Measurements from ENCODE around the gene DTNBP1. TPM values are rescaled to one million over a fixed set of nuclear protein-coding genes. Genes with fewer than 3 reads are reported as not detected.

DTNBP1 gene
- total RNA-seq, 1 donor from 2014 or later = 22.8 TPM

DNA sequence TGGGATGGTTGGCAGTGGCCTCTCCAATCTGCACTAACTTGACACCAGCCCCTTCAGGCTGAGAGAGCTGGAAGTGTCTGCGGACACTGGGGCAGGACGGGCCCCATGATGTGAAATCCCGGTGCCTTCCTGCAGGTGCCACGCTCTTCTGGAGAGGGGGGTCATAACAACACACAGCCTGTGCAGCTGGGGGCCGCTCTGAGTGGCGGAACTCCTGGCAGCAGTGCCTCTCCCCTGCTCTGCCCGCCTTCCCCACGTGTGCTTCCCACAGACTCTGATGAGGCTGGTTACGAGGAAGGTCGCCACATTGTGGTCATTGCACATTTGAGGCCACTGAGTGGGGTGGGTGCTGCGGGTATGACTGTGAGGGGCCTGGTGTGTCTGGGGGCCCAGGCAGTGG lies 145.2 kb downstream of the DTNBP1 start:
- no peak for DNase-seq (ENCODE audit: extremely low read depth, low read depth, low spot score)

DNA sequence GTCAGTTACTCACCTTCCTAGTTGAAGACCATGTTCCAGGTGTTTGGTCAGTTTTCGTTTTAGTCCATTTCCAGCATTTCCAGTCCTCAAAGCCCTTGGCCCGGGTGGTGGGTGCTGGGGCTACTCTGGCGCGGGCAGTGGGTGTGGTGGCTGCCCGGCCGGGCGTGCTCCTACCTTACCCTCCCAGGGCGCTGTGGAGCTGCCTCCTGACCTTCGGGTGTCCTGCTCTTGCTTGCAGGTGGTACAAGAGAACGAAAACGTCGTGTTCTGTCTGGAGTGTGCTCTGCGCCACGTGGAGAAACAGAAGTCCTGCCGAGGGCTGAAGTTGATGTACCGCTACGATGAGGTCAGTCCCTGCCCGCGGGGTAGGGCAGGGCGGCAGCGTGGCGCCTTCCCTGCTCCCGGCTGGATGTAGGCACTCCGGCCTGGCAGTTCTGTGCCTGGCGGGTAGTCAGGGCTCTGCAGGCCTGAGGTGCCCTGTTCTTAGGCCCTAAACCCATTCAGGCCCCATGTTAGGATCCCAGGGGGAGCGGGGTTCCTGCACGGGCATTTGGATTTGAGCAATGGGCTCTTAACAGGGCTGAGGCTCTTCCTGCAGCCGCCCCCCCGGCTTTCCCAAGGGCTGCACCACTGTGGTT lies 145.8 kb downstream of the DTNBP1 start:
- DNase-seq (ENCODE audit: extremely low read depth, low read depth, low spot score) = no peak

DNA sequence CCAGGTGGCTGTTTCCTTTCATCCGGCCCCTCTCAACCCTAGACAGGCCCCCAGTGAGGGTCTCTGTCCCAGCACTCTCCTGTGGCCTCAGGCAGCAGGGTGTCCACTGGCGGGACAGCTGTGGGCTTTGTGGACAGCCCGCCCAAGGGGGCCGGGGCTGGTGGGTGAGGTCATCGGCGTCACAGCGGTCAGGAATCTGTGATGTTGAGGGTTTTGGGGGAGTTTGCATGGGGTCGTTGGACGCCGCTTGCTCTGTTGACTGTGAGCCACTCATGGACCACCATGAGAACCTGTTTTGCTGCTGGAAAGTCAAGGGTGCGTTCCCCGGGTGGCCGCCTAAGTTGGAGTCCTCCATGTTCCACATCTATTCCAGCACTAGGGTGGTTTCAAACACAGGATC lies 146.4 kb downstream of the DTNBP1 start:
- no peak for DNase-seq (ENCODE audit: extremely low read depth, low read depth, low spot score)

DNA sequence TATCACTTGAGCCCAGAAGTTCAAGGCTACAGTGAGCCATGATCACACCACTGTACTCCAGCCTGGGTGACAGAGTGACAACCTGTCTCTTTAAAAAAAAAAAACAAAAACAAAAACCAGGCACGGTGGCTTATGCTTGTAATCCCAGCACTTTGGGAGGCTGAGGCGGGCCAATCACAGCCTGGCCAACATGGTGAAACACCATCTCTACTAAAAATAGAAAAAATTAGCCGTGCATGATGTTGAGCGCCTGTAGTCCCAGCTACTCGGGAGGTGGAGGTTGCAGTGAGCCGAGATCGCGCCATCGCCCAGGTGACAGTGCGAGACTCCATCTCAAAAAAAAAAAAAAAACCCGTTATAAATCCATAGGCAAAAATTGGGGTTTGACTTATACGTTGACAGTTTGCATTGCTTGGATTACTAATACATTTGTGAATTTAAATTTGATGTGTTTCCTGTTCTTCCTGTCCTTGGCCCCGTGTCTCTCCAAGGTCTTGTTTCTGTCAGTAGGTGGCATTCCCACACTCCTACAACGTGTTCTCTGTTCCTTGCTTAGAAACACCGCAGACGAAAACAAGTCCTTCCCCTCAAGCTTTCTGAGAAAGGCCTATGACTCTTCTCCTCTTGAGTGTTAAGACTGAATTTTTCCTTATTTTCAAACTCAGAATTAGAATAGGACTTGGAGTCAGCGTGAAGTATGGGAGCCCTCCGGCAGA lies 147.0 kb downstream of the DTNBP1 start:
- DNase-seq (ENCODE audit: extremely low read depth, low read depth, low spot score) = no peak

DNA sequence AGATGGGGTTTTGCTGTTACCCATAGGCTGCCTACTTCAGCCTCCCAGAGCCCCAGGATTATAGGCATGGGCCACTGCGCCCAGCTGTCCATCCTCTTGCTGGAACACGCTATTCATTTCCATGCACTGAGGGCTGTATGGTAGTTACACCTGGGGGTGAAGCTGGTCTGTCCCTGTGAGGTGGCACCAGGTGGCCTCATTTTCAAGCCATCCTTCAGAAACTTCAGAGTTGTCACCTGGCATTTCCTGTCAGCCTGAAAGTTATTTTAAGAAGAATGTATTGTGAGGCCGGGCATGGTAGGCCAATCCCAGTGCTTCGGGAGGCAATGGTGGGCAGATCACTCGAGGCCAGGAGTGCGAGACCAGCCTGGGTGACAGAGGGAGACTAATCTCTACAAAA lies 147.6 kb downstream of the DTNBP1 start:
- no peak for DNase-seq (ENCODE audit: extremely low read depth, low read depth, low spot score)

DNA sequence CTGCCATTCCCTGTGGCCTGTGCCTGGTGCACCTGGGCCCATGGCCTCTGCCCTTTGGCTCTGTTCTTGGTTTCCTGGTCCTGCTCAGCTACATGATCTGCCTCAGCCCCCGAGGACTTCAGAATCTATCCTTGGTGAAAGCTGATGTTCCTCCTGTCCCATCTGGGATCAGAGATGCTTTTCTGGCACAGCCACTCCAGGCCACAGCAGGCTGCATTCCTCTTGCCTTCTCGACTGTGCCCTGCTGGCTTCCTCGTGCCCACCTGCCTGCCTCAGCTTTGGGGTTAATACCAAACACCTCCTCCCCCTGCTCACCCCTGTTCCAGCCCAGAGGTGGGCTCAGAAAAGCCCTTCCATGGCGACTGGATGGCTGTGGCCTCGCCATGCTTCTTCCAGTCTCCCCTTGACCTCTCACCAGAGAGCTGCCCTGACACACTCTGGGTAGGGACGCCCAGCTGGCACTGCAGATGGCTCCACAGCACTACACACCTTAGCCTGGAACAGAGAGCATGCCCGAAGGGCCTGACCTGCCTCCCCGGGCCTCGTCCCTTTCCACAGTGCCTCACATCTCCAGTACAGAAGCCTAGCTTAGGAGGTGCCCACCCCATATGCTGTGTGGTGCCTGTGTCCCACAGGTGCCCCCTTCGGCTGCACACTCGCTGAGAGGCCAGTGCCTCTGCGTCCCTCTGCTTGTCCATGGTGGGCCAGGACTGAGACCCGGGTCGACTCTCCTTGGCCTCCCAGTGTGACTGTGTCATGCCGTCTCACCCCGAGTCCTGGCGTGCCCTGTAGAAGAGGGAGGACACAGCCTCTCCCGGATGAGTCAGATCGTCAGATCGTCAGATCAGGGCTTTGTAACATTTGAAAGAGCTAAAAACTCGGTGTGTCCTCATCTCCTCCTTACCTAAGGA lies 148.8 kb downstream of the DTNBP1 start:
- DNase-seq (ENCODE audit: extremely low read depth, low read depth, low spot score) = no peak

DNA sequence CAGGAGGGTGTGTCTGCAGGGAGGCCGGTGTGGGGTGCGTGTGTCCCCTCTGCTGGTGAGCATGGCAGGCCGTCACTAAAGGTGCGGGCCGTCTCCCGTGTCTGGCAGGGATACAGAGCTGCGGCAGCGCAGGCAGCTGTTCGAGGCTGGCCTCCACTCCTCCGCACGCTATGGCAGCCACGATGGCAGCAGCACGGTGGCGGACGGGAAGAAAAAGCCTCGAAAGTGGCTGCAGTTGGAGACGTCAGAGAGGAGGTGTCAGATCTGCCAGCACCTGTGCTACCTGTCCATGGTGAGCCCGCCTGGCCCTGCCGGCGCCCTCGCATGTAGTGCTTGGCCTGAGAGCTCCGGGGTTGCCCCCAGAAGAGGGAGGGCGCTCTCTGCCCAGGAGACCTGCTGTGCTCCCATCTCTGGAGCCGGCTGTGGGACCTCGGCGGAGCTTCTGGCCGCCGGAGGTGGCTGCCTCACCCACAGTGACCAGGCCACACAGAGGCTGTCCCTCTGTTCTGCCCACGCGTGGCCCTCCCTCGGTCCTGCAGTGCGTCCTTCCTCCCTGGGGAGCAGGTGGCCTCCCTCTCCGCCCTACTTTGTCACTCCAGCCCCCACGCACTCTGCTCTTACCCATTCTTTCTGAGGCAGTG lies 149.6 kb downstream of the DTNBP1 start:
- no peak for DNase-seq (ENCODE audit: extremely low read depth, low read depth, low spot score)

DNA sequence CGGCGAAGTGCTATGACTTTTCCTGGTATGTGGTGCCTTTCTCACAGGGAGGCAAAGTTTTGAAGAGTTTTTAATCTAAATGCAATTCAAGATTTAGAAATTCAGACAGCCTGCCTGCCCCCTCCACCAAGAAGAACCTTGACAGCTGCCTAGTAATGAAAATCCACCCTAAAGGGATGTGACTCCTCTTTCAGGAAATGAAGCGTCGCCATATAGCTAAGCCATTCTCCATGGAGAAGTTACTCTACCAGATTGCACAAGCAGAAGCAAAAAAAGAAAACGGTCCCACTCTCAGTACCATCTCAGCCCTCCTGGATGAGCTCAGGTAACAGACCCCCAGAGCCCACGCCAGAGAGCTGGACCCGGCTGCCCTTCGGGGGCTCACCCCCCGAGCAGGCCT lies 150.1 kb downstream of the DTNBP1 start:
- no peak for DNase-seq (ENCODE audit: extremely low read depth, low read depth, low spot score)

DNA sequence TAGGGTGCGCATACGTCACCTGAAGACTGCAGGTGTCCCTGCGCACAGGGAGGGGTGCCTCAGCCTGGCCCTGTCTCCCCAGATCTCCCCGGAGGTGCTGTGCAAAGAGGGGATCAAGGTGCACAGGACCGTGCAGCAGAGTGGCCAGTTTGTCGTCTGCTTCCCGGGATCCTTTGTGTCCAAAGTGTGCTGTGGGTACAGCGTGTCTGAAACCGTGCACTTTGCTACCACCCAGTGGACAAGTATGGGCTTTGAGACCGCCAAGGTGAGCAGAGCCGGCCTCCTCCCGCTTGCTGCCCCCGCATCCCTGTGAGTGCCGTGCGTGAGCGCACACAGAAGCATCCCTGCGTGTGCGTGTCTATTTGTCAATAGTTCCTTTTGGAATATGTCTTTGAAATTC lies 150.7 kb downstream of the DTNBP1 start:
- DNase-seq (ENCODE audit: extremely low read depth, low read depth, low spot score) = no peak

DNA sequence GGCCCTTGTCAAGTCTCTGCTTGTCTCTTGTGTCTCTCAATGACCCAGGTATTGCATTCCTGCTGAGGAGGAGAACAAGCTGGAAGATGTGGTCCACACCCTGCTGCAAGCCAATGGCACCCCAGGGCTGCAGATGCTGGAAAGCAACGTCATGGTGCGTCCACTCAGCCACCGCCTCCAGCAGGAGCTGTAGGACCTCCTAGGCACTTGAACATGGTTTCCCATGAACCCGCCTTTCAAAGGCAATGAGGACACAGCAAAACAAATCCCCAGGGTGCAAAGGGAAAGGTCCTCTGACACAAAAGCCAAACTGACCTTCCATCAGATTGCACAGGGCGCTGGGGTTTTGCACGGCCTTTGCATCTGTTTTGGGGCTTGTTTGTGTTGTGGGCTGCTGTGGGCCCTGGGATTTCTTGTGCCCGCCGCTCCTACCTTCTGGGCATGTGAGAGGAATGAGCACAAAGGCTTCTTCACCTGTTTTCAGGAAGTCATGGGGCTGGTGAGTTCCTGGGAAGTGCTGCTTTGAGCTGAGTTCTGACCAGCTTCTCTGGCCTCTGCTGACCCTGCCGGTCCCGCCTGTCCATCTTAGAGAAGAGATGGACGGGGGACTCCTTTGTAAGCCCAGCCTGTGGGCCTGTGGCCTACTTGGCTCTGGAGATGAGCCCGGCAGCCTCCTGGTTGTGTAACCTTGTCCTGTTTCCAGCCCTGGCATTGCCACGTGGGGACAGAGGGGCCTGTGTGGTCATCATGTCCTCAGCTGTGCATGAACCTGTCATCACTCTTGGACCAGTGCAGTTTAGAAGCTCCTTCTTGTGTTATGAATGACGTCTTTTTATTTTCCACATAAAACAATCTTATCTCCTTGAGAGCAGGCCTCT lies 151.3 kb downstream of the DTNBP1 start:
- DNase-seq (ENCODE audit: extremely low read depth, low read depth, low spot score) = no peak

DNA sequence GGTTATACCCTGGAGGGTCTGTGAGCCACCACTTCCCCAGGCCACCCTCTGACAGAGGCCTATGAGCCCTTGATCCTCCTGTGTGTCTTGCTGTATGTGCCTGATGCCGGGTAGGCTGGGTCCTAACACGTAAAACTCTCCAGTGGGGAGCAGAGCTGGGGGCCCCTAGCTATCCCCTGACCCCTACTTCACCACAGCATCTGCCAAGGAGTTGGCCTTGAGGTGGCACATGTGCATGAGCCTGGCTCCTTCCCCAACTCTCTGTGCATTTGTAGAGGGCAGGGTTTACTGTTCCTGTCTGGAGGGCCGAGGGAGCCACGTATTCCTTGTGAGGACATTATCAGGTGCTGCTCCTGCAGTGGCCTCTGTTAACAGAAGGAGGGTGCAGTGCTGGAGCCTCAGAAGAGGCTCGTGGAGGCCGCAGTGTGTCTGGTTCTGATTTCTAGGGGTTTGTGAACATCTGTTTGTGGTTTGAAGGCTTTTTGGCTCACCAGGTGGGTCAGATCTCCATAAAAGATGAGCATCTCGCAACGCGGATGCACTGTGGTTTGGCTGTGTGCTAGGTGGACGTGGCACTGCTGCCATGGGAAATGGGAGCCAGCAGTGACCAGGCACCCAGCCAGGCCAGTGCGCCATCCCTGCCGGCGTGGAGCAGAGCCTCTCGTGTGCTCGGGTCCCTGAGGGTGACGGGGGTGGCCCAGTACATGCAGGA lies 152.1 kb downstream of the DTNBP1 start:
- no peak for DNase-seq (ENCODE audit: extremely low read depth, low read depth, low spot score)

DNA sequence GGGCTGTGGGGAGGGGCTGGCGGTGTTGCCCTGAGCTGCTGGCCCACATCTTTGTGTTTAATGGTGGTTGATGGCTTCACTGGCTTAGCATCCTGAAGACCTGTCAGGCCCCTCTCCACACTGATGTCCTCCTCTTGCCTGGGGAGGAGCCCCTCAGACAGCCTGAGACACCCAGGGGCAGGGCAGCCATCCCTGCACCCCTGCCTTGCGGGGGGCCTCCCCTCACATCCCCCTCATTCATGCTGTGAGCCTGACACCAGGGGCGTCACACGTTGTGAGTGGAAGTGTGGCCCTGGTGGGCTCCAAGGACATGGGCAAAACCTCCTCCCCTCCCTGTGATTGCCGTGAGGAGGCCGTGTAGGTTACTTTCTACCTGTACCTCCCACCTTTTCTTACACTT lies 152.7 kb downstream of the DTNBP1 start:
- no peak for DNase-seq (ENCODE audit: extremely low read depth, low read depth, low spot score)

DNA sequence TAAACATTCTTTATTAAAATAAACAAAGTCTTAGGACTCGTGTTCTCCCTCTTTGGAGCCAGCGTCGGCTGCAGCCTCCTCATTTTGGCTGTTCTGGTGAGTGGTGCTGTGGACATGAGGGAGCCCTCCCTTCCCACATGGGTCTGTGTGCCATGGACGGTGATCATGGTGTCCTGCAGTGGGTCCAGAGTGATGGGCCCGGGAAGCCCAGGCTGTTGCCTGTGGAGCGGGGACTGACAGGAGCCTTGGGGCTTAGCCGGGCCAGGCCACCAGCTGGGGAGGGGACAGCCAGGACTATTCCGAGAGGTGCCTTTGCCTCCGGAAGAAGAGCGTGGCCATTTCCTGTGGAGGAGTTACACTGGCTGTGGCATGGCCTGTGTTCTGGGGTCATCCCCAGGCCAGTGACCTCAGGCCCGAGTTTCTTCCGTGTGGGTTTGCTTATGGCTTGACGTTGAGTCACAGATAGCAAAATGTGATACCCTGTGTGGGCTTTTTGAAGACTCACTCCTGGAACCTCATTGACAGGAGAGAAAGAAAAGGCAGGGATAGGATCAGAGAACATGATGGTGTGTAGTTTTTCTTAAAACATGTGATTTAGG lies 153.4 kb downstream of the DTNBP1 start:
- DNase-seq (ENCODE audit: extremely low read depth, low read depth, low spot score) = no peak

DNA sequence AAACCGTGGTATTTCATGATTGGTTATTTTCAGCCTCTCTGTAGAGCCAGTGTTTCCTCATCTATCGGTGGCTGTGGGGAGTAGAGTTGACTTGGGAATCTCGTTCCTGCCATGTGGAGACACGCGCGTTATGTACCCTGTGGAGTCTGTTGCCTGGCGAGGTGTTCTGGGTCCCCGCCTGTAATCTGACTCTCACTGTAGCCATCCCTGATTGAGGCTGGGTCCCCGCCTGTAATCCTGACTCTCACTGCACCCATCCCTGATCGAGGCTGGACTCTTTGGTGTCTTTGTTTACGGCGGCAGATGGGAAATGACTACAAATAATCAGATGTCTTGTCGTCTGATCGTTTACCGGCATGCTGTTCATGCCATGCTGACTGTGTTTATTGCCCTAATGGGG lies 153.9 kb downstream of the DTNBP1 start:
- DNase-seq (ENCODE audit: extremely low read depth, low read depth, low spot score) = no peak

DNA sequence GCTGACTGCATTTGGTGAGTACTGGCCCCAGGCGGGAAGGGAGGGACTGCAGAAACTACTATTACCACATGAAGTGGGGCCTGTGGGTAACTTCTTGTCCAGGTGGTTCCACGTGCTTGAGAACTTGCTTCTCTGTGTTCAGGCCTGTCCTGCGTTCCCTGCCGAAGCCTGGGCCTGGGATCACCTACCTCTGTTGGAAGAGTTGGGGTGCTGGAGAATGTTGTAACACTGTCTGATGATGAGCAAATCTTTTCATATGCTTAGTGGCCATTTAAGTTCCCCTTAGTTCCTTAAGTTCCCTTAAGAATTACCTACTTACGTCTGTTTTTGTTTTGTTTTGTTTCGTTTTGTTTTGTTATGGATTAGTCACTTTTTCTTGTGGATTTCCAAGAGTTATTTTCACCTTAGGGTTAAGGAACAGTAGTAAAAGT lies 154.4 kb downstream of the DTNBP1 start:
- no peak for DNase-seq (ENCODE audit: extremely low read depth, low read depth, low spot score)

DNA sequence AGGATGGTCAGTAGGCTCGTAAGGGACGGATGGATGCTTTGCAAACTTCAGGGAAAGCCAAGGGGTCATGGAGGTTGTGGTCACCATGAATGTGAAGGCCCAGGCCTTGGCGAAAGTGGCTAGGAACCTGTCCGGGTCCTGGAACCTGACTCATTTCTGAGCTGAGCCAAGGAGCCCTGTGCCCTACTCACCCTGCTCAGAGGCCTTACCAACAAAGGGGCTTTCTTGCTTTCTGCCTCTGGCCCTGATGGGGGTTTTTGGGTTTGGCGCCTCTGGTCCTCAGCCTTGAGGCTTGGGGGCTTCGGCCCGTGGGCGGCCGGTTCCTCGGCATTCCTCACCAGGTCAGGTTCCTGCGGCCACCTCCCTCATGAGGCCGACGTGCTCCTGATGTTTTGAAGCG lies 155.1 kb downstream of the DTNBP1 start:
- no peak for DNase-seq (ENCODE audit: extremely low read depth, low read depth, low spot score)

DNA sequence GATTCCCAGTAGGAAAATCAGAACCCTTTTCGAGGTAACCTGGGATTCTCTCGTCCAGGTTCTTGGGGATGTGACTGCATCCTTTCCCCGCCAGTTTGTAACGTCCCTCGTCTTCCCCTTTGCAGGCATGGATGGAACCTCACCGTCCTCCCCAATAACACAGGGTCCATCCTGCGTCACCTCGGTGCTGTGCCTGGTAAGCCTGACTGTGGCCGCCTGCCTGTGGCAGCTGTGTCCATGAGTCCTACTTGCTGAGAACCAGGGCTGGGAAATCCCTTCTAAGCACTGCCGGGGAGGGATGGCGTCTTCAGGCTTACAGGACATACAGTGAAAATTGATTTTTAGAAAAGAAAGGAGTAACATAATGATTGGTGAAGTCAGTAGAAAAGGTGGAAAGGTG lies 155.6 kb downstream of the DTNBP1 start:
- DNase-seq (ENCODE audit: extremely low read depth, low read depth, low spot score) = no peak

DNA sequence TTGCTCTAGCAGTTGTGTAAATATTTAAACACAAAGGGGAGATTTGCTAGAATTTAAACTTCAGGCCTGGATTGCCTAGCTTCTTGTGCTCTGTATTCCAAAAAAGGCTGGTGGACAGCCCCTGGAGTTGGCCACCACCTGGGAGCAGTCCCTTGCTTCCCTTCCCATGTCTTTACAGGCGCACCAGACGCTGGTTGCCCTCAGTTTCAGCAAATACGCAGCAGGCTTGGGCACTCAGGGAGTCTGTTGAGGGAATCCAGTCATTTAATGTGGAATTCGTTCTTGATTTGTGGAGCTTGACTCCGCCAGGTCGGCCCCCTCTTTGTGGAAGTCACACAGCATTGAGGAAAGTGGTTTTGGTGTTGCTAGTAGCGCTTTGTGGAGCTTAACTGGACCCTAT lies 156.8 kb downstream of the DTNBP1 start:
- DNase-seq (ENCODE audit: extremely low read depth, low read depth, low spot score) = no peak

DNA sequence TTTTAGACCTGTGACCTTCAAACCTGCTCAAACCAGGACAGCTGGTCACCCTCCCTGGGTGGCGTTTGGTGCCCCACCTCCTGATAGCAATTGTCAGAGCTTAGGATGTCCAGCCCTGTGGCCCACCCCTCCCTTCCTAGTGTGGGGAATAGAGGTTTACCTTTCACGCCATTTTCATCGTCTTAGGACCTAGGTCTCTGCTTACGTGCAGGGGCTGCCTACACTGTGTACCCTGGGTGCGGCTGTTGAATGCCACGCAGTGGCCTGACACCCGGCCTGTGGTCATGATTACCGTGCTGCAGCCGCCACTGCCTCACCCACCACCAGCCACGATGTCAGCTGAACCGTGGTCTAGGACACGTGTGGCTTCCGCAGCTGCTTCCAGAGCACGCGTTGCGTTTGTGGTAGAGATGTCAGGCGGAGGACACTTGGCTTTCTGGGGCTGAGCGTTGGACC lies 157.3 kb downstream of the DTNBP1 start:
- DNase-seq (ENCODE audit: extremely low read depth, low read depth, low spot score) = no peak
